Measurements from ENCODE around the gene IKZF5. TPM values are rescaled to one million over a fixed set of nuclear protein-coding genes. Genes with fewer than 3 reads are reported as not detected.

Gene IKZF5
- total RNA-seq, 2 experiments from 2014 or later = 81.8 to 87.1 TPM

GRCh38 chr10:122998360-122998917, 10.2 kb downstream of the IKZF5 start:
- no peak for DNase-seq
- Mint-ChIP-seq H3K9me3 (no peaks in the 10 kb centered on the region), H3K27ac (no peak overlapping the region), H3K27me3 (no peaks in the 10 kb centered on the region), H3K36me3 (ENCODE audit: low read depth) (peaks cover 76% of the 10 kb centered on the region), H3K4me1 (ENCODE audit: low read depth) (peaks cover 44% of the 10 kb centered on the region), H3K4me3 (no peak overlapping the region)
- no peak for TF ChIP-seq CTCF (IDR thresholded peaks at IDR 0.05)
- Histone ChIP-seq H3K9me3 (ENCODE audit: control insufficient read depth in 1 of 2, insufficient read depth in 1 of 2, low read length in 2 of 2) (no peaks in the 10 kb centered on the region), H3K4me3 (ENCODE audit: low read length) (no peak overlapping the region), H3K4me1 (ENCODE audit: insufficient read depth, low read length) (peaks cover 2% of the 10 kb centered on the region), H3K36me3 (ENCODE audit: insufficient read depth, low read length) (peaks cover 45% of the 10 kb centered on the region), H3K27me3 (ENCODE audit: control insufficient read depth in 1 of 2, insufficient read depth in 2 of 2, low read length in 2 of 2) (no peaks in the 10 kb centered on the region), H3K27ac (ENCODE audit: low read depth in 1 of 2, low read length in 2 of 2) (no peak overlapping the region)
- POLR2A ChIA-PET = interaction anchor here (3.9 kb wide), 1 partner anchor 9 kb away, joined by 21 read pairs; the partner anchor contains the start of gene IKZF5
- intact Hi-C loops (cut with DNase I, micrococcal nuclease) = no loop called here
- no peak for ATAC-seq (ENCODE audit: poor library complexity)
- CTCF ChIA-PET = interaction anchor here (0.8 to 1.4 kb wide), 3 partner anchors 9 to 1061 kb away, joined by 3 read pairs; no protein-coding TSS in a partner anchor

DNA sequence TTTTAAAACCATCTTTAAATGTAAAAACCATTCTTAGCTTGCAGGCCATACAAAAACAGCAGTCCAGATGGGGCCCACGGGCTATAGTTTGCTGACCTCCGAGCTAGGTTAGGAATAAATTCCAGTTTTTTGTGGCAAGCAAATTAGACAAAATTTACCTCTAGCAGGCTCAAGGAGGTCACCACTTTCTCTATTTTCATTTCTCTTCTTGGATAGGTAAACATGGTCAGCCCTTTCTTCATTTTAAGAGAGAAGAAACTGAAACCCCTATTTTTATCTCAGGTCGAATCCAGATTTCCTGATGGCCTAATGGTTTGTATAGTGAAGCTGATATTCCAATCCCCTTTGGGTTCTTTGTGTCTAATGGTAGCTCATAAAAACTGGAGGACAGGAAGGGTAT, 10.7 kb downstream of the IKZF5 start:
- CTCF ChIA-PET = interaction anchor here (1.0 to 1.4 kb wide), 2 partner anchors 10 to 17 kb away, joined by 3 read pairs; no protein-coding TSS in a partner anchor
- Mint-ChIP-seq H3K27me3 (no peaks in the 10 kb centered on the region), H3K36me3 (ENCODE audit: low read depth) (peaks cover 80% of the 10 kb centered on the region), H3K4me3 (no peak overlapping the region), H3K27ac (no peak overlapping the region), H3K9me3 (no peaks in the 10 kb centered on the region), H3K4me1 (ENCODE audit: low read depth) (peaks cover 41% of the 10 kb centered on the region)
- no peak for ATAC-seq (ENCODE audit: poor library complexity)
- POLR2A ChIA-PET = interaction anchor here (3.9 kb wide), 1 partner anchor 10 kb away, joined by 21 read pairs; the partner anchor contains the start of gene IKZF5
- Histone ChIP-seq H3K27ac (ENCODE audit: low read depth in 1 of 2, low read length in 2 of 2) (no peak overlapping the region), H3K27me3 (ENCODE audit: control insufficient read depth in 1 of 2, insufficient read depth in 2 of 2, low read length in 2 of 2) (no peaks in the 10 kb centered on the region), H3K4me3 (ENCODE audit: low read length) (no peak overlapping the region), H3K9me3 (ENCODE audit: control insufficient read depth in 1 of 2, insufficient read depth in 1 of 2, low read length in 2 of 2) (no peaks in the 10 kb centered on the region), H3K4me1 (ENCODE audit: insufficient read depth, low read length) (peaks cover 2% of the 10 kb centered on the region), H3K36me3 (ENCODE audit: insufficient read depth, low read length) (peaks cover 45% of the 10 kb centered on the region)
- DNase-seq = no peak
- intact Hi-C loops (cut with DNase I, micrococcal nuclease) = no loop called here
- no peak for TF ChIP-seq CTCF (IDR thresholded peaks at IDR 0.05)

- intact Hi-C loops (cut with DNase I, micrococcal nuclease) = no loop called here
- CTCF ChIA-PET = no interaction called here
- H3K36me3 Mint-ChIP-seq (ENCODE audit: low read depth) = peaks cover 80% of the 10 kb centered on the region
- peaks cover 2% of the 10 kb centered on the region for H3K4me1 ChIP-seq (ENCODE audit: insufficient read depth, low read length)
- no peaks in the 10 kb centered on the region for H3K27me3 ChIP-seq (ENCODE audit: control insufficient read depth in 1 of 2, insufficient read depth in 2 of 2, low read length in 2 of 2)
- no peak for TF ChIP-seq CTCF (IDR thresholded peaks at IDR 0.05)
- H3K36me3 ChIP-seq (ENCODE audit: insufficient read depth, low read length) = peaks cover 51% of the 10 kb centered on the region
- H3K9me3 ChIP-seq (ENCODE audit: control insufficient read depth in 1 of 2, insufficient read depth in 1 of 2, low read length in 2 of 2) = no peaks in the 10 kb centered on the region
- H3K27ac ChIP-seq (ENCODE audit: low read depth in 1 of 2, low read length in 2 of 2) = no peak overlapping the region
- DNase-seq = no peak
- H3K27ac Mint-ChIP-seq = no peak overlapping the region
- no peak overlapping the region for H3K4me3 Mint-ChIP-seq
- POLR2A ChIA-PET = interaction anchor here (1.7 kb wide), 1 partner anchor 12 kb away, joined by 8 read pairs; no protein-coding TSS in a partner anchor
- no peak for ATAC-seq (ENCODE audit: poor library complexity)
- H3K4me1 Mint-ChIP-seq (ENCODE audit: low read depth) = peaks cover 29% of the 10 kb centered on the region
- no peak overlapping the region for H3K4me3 ChIP-seq (ENCODE audit: low read length)
- H3K27me3 Mint-ChIP-seq = no peaks in the 10 kb centered on the region
- no peaks in the 10 kb centered on the region for H3K9me3 Mint-ChIP-seq
Measured at GRCh38 chr10:122995936-122996335, 12.7 kb downstream of the IKZF5 start.
